Epithelial cell of esophagus (primary cell): ENCODE results near the gene ORMDL1.

Experiments used
- DNase-seq: peaks from one replicate; pipeline ENCODE4 v3.0.0; 2010; ENCODE audit warnings: low read depth
- H3K4me3 ChIP-seq: 2 replicates; pipeline ENCODE4 v1.5.1; 2011; ENCODE audit warnings: mild to moderate bottlenecking, low read length, control low read depth
- TF ChIP-seq, protein P1 (sequence below): IDR thresholded peaks from 2 replicates; pipeline ENCODE4 v1.5.1; 2011; ENCODE audit warnings: low read depth, mild to moderate bottlenecking, low read length, control low read depth, inconsistent platforms; ENCODE audit not compliant: insufficient read depth; ENCODE audit errors: missing control alignments

ORMDL1 gene, protein sequence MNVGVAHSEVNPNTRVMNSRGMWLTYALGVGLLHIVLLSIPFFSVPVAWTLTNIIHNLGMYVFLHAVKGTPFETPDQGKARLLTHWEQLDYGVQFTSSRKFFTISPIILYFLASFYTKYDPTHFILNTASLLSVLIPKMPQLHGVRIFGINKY

DNA sequence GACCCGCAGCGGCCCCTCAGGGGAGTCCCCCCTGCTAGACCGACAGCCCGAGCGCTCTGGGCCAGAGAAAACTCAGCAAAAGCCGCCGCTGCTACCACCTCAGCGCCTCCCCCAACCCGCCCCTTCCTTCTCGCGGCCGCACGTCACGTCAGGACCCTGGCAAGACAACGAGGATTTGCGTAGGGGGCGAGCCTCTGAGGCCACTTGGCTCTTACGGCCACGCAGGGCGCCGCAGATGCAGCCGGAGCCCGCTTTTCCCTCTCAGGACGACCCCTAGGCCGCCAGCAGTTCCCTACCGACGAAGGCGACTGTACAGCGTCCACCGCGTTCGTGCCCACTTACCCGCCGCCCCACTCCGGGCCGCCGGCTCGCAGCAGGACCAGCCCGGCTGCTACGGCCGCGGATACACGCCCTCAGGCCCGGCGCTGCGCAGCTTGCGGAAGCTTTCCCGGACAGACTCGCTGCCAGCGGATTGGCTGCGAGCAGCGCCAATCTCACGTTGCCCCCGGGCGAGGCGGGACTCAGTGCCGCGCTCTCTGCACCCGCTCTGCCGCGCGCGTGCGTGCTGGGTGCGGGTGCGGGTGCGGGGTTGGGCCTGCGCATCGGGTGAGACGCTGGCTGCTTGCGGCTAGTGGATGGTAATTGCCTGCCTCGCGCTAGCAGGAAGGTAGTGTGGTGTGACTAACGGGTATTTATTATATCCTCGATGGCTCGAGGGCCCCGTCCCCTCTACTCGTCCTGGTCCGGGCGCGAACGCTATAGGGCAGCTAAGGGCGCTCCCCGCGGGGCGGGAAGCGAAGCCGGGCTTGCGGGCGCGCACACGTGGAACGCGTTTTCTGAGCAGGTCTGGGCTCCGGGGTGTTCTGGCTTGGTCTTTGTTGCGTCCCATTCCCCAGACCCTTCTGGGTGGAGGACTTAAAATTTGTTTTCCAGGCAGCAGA is at the start of gene ORMDL1, which contains the start of gene PMS1:
Gene ORMDL1, minus strand, starts transcription at position 413 of the 941 bp plus-strand sequence. CDS start 1,744 bp downstream, outside the sequence.
Gene PMS1, plus strand, starts transcription at position 524 of the 941 bp plus-strand sequence. CDS start 7,360 bp downstream, outside the sequence.
- TF ChIP-seq, protein P1, sequence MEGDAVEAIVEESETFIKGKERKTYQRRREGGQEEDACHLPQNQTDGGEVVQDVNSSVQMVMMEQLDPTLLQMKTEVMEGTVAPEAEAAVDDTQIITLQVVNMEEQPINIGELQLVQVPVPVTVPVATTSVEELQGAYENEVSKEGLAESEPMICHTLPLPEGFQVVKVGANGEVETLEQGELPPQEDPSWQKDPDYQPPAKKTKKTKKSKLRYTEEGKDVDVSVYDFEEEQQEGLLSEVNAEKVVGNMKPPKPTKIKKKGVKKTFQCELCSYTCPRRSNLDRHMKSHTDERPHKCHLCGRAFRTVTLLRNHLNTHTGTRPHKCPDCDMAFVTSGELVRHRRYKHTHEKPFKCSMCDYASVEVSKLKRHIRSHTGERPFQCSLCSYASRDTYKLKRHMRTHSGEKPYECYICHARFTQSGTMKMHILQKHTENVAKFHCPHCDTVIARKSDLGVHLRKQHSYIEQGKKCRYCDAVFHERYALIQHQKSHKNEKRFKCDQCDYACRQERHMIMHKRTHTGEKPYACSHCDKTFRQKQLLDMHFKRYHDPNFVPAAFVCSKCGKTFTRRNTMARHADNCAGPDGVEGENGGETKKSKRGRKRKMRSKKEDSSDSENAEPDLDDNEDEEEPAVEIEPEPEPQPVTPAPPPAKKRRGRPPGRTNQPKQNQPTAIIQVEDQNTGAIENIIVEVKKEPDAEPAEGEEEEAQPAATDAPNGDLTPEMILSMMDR, result no peak
- peak within 1 kb of the TSS; percentile 90 for H3K4me3 ChIP-seq
- peak; percentile 98 for DNase-seq

DNA sequence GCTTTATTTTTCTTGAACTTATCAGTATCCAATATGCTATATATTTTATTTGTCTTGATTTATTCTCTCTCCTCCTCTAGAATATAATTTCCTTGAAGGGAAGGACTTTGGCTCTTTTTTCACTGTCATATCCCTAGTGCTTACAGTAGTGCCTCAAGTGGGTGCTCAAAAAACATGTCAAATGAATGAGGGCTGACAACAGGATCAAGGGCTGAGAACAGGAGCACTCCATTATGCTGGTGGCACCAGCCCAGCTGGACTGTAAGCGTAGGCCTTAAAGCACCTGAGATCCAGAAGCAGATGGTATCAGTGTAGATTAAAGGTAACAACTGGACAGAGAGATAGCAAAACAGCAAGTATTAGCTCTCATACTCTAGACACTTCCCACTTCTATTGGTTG is 46.4 kb upstream of the ORMDL1 start:
- no peak overlapping the region for H3K4me3 ChIP-seq
- no peak for DNase-seq
- TF ChIP-seq, protein P1, result no peak

DNA sequence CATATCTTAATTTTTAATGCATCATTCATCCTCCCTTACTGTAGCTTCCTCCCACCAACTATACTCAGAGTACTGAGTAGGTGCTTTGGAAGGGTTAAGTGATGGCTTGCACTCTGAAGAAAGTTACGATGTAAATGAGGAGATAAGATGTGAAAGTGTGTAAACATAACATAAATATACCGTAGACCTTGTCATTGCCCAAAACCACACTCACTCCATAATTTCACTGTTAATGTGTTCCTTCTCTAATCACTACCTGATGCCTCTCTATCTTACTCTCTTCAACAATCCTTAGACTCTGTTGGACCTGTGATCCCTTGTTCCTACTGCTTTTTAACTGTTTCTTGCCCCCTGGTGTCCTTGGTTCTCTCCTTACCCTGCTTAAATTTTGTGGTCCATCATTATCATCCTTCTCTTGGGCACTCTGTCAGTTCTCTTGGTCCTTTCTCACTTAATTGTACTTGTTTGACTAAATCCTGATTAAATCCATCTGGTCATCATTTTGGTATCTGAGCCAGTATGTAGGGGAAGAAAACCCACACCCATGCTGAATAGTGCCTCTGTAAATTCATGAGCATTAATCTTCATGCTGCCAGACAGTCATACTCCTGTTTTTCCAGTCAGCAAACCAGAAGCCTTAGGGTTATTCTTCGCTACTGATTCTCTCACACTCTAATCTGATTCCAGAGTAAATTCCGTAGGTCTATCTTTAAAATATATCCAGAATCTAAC is 45.1 kb upstream of the ORMDL1 start:
- peak; percentile 13 for DNase-seq
- H3K4me3 ChIP-seq, result no peak overlapping the region
- TF ChIP-seq, protein P1, result no peak

DNA sequence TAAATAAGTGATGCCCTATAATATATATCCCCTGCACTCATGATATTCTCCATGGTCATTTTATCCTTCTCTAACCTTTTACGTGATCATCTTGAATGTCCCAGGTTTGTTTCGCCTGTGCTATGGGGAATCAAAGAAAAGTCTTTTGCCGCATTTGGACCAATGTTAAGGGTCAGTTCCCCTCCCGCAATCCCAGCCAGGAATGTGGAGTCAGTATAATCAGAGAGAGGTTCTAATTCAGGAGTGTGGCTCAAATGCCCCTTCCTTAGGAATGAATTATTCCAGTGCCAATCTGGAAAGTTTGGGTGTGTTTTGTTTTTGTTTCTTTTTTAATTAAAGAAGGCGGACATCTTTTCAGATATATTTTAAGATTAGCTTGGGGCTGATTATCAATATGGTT is 41.9 kb upstream of the ORMDL1 start:
- TF ChIP-seq, protein P1, result no peak
- no peak overlapping the region for H3K4me3 ChIP-seq
- no peak for DNase-seq

DNA sequence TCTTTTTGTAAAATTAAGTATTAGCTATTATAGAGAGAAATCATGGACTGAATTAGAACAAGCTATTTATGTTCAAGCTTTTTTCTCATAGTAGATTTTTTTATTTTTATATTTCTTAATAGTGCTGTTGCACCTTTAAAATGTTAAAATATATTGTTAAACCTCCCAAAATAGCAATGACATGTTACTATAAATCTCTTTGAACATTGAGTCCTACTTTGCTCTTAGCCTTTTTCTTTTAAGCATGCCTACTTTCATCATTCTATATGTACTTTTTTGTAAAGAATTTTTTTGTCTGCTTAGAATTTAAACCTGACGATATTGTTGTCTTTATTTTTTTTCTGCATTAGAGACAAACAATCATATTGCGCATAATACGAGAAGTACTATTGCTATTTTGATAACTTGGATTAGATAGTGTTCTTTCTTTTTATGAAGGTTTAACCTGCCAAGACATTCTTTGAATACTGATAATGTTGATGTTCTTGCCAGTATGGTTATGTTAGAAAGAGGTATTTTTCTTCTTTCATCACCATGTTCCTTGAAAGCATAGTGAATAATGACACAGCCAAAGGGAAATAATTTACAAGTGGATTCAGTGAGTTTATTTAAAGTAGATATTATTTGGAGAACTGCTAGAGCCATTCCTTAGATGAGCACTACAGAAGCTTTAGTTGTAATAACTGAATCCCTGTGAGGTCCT is 40.7 kb upstream of the ORMDL1 start:
- TF ChIP-seq, protein P1, result no peak
- no peak for DNase-seq
- H3K4me3 ChIP-seq, result no peak overlapping the region

DNA sequence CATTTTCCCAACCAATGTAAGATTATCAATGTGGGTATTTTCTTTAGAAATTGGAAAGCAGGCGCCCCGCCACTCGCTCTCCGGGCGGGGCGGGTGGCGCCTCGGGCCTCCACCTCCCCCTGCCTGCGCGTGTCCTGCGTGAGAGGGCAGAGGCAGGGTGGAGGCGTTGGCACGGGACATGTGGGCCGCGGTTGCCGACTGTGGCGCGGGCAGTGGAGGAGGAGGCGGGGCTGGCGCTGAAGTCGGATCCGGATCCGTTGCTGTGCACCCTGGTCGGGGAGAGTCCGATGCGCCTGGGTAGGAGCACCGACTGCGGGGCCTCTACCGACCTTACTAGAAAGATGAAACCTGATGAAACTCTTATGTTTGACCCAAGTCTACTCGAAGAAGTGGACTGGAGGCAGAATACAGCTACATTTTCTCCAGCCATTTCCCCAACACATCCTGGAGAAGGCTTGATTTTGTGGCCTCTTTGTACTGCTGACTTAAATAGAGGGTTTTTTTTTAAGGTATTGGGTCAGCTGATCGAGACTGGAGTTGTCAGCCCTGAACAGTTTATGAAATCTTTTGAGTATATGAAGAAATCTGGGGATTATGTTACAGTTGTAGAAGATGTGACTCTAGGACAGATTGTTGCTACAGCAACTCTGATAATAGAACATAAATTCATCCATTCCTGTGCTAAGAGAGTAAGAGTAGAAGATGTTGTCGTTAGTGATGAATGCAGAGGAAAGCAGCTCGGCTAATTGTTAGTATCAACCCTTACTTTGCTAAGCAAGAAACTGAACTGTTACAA is 38.0 kb upstream of the ORMDL1 start:
- H3K4me3 ChIP-seq, result no peak overlapping the region
- DNase-seq, result peak; percentile 4
- TF ChIP-seq, protein P1, result no peak
